ENCODE data around the gene ITPK1. TPM values are rescaled to one million over a fixed set of nuclear protein-coding genes. Genes with fewer than 3 reads are reported as not detected.

ITPK1 gene
- polyA plus RNA-seq, 1 of the 3 experiments (the other 2 are of a cell fraction): 23.2 TPM

DNA sequence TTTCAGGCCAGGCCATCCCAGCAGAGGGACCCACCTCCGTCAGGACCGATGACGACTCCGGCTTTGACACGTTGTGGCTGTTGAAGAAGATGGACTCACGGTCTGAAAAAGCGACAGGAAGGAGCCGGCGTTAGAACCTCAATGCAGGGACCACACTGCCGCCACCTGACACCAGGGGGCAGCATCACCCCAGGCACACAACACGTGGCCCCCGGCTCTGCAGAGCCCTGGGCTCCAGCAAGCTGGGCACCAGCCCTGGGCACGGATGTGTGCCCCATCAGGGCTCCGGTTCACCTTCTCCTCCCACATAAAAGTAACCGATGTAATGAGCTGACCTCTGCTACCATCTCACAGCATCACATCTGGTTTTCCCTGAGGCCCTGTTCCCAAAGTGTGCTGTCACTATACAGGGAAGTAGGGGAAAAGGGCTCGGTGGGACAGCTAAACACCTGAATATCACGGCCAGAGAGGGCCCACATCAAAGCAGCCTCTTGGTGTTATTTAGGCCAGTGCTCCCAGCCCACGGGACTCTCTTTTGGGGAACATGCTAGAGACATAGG, 163.7 kb downstream of the ITPK1 start:
- Histone ChIP-seq H3K9me3 (no peaks in the 10 kb centered on the region), H3K9me2 (no peaks in the 10 kb centered on the region), H3K4me2 (no peak overlapping the region), H3K27me3 (ENCODE audit: insufficient read depth) (no peaks in the 10 kb centered on the region), H3K27ac (ENCODE audit: low read depth in 2 of 2, low read length in 1 of 2) (peak overlapping the region in 1 of 2 experiments; percentile 54; a peak in 1 of 4 replicates), H4K20me1 (ENCODE audit: insufficient read depth) (no peaks in the 10 kb centered on the region), H2AFZ (ENCODE audit: low read depth) (no peak overlapping the region), H3K4me1 (ENCODE audit: control insufficient read depth in 1 of 2, insufficient read depth in 2 of 2, low read depth in 1 of 2, low read length in 1 of 2) (peaks cover 0 to 49% of the 10 kb centered on the region in 2 experiments; a peak in 1 of 4 replicates), H3K79me2 (ENCODE audit: insufficient read depth) (no peaks in the 10 kb centered on the region), H3K4me3 (ENCODE audit: low read depth in 2 of 2, low read length in 1 of 2) (no peak overlapping the region; a peak in 1 of 4 replicates), H3K36me3 (replicated peaks in 1 of 2; ENCODE audit: control insufficient read depth in 1 of 2, insufficient read depth in 2 of 2, low read length in 1 of 2) (peaks cover 0 to 15% of the 10 kb centered on the region in 2 experiments), H3K9ac (no peak overlapping the region), H3F3A (replicated peaks; ENCODE audit: insufficient read depth) (no peaks in the 10 kb centered on the region)
- CTCF ChIA-PET: interaction anchor here (0.6 to 6.5 kb wide), 74 partner anchors 8 to 267 kb away, joined by 3 to 100 read pairs (median 4); partner anchors contain the start of genes CHGA, GON7, ITPK1 and UBR7
- POLR2A ChIA-PET: interaction anchor here (0.7 to 0.8 kb wide), 2 partner anchors 163 to 226 kb away, joined by 3 read pairs; no protein-coding TSS in a partner anchor
- WGBS (ENCODE audit: low lambda C conversion rate): 36% methylated on average over 8 of the region's 18 CpGs
- peak; percentile 93 for DNase-seq
- TF ChIP-seq RXRA (IDR thresholded peaks at IDR 0.05; ENCODE audit: borderline replicate concordance, low read depth) (no peak), TCF12 (IDR thresholded peaks at IDR 0.05) (no peak), FOXM1 (IDR thresholded peaks at IDR 0.05; ENCODE audit: low read depth) (no peak), EZH2phosphoT487 (IDR thresholded peaks at IDR 0.05; ENCODE audit: borderline replicate concordance, low read depth) (no peak), MXI1 (IDR thresholded peaks at IDR 0.05; ENCODE audit: low read depth, low read length) (peak; percentile 30; the same call in 1 of the 2 replicates), JUND (IDR thresholded peaks at IDR 0.05) (no peak), NFIC (IDR thresholded peaks at IDR 0.05; ENCODE audit: borderline replicate concordance) (no peak), CHD2 (IDR thresholded peaks at IDR 0.05; ENCODE audit: low read length, partially characterized antibody) (peak; percentile 25), SIN3A (IDR thresholded peaks at IDR 0.05; ENCODE audit: borderline replicate concordance, low read depth, low read length) (no peak), RFX5 (IDR thresholded peaks at IDR 0.05; ENCODE audit: low read length) (no peak), RAD21 (IDR thresholded peaks at IDR 0.05; ENCODE audit: low read length) (peak; percentile 95), RCOR1 (IDR thresholded peaks at IDR 0.05; ENCODE audit: low read length) (no peak), TEAD4 (IDR thresholded peaks at IDR 0.05; ENCODE audit: borderline replicate concordance, insufficient read depth) (no peak), FOSL2 (IDR thresholded peaks at IDR 0.05; ENCODE audit: borderline replicate concordance, low read depth) (no peak), ELF1 (IDR thresholded peaks at IDR 0.05) (no peak), GABPA (IDR thresholded peaks at IDR 0.05; ENCODE audit: low read depth) (no peak), GATA2 (CRISPR knock-in tag; IDR thresholded peaks at IDR 0.05) (no peak)
- TF ChIP-seq, protein P1, sequence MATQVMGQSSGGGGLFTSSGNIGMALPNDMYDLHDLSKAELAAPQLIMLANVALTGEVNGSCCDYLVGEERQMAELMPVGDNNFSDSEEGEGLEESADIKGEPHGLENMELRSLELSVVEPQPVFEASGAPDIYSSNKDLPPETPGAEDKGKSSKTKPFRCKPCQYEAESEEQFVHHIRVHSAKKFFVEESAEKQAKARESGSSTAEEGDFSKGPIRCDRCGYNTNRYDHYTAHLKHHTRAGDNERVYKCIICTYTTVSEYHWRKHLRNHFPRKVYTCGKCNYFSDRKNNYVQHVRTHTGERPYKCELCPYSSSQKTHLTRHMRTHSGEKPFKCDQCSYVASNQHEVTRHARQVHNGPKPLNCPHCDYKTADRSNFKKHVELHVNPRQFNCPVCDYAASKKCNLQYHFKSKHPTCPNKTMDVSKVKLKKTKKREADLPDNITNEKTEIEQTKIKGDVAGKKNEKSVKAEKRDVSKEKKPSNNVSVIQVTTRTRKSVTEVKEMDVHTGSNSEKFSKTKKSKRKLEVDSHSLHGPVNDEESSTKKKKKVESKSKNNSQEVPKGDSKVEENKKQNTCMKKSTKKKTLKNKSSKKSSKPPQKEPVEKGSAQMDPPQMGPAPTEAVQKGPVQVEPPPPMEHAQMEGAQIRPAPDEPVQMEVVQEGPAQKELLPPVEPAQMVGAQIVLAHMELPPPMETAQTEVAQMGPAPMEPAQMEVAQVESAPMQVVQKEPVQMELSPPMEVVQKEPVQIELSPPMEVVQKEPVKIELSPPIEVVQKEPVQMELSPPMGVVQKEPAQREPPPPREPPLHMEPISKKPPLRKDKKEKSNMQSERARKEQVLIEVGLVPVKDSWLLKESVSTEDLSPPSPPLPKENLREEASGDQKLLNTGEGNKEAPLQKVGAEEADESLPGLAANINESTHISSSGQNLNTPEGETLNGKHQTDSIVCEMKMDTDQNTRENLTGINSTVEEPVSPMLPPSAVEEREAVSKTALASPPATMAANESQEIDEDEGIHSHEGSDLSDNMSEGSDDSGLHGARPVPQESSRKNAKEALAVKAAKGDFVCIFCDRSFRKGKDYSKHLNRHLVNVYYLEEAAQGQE (IDR thresholded peaks at IDR 0.05; ENCODE audit: low read depth, low read length): no peak
- TF ChIP-seq, protein P2, sequence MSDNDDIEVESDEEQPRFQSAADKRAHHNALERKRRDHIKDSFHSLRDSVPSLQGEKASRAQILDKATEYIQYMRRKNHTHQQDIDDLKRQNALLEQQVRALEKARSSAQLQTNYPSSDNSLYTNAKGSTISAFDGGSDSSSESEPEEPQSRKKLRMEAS (IDR thresholded peaks at IDR 0.05; ENCODE audit: low read depth): peak; percentile 82
- TF ChIP-seq, protein P3, sequence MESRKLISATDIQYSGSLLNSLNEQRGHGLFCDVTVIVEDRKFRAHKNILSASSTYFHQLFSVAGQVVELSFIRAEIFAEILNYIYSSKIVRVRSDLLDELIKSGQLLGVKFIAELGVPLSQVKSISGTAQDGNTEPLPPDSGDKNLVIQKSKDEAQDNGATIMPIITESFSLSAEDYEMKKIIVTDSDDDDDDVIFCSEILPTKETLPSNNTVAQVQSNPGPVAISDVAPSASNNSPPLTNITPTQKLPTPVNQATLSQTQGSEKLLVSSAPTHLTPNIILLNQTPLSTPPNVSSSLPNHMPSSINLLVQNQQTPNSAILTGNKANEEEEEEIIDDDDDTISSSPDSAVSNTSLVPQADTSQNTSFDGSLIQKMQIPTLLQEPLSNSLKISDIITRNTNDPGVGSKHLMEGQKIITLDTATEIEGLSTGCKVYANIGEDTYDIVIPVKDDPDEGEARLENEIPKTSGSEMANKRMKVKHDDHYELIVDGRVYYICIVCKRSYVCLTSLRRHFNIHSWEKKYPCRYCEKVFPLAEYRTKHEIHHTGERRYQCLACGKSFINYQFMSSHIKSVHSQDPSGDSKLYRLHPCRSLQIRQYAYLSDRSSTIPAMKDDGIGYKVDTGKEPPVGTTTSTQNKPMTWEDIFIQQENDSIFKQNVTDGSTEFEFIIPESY (IDR thresholded peaks at IDR 0.05; ENCODE audit: borderline replicate concordance, low read depth): no peak
- TF ChIP-seq, protein P4, sequence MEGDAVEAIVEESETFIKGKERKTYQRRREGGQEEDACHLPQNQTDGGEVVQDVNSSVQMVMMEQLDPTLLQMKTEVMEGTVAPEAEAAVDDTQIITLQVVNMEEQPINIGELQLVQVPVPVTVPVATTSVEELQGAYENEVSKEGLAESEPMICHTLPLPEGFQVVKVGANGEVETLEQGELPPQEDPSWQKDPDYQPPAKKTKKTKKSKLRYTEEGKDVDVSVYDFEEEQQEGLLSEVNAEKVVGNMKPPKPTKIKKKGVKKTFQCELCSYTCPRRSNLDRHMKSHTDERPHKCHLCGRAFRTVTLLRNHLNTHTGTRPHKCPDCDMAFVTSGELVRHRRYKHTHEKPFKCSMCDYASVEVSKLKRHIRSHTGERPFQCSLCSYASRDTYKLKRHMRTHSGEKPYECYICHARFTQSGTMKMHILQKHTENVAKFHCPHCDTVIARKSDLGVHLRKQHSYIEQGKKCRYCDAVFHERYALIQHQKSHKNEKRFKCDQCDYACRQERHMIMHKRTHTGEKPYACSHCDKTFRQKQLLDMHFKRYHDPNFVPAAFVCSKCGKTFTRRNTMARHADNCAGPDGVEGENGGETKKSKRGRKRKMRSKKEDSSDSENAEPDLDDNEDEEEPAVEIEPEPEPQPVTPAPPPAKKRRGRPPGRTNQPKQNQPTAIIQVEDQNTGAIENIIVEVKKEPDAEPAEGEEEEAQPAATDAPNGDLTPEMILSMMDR (IDR thresholded peaks at IDR 0.05): peak; percentile 92
- TF ChIP-seq, protein P5, sequence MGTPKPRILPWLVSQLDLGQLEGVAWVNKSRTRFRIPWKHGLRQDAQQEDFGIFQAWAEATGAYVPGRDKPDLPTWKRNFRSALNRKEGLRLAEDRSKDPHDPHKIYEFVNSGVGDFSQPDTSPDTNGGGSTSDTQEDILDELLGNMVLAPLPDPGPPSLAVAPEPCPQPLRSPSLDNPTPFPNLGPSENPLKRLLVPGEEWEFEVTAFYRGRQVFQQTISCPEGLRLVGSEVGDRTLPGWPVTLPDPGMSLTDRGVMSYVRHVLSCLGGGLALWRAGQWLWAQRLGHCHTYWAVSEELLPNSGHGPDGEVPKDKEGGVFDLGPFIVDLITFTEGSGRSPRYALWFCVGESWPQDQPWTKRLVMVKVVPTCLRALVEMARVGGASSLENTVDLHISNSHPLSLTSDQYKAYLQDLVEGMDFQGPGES (IDR thresholded peaks at IDR 0.05; ENCODE audit: low read depth, low read length): no peak
- TF ChIP-seq, protein P6, sequence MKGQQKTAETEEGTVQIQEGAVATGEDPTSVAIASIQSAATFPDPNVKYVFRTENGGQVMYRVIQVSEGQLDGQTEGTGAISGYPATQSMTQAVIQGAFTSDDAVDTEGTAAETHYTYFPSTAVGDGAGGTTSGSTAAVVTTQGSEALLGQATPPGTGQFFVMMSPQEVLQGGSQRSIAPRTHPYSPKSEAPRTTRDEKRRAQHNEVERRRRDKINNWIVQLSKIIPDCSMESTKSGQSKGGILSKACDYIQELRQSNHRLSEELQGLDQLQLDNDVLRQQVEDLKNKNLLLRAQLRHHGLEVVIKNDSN (IDR thresholded peaks at IDR 0.05; ENCODE audit: borderline replicate concordance, low read depth): peak; percentile 43; the same call in 1 of the 2 replicates

All from SK-N-SH (cell line).